Skin epidermis (tissue), 12 donors: ENCODE data around the gene SGCA.

Experiments
- H3K27ac ChIP-seq, 21 experiments: fragments of 200-600 bp; sonication (generic) in 11 of 21; one replicate each; pipeline ENCODE4 v1.5.0; 2020; ENCODE audit warnings: mild to moderate bottlenecking in 3 of 21, inconsistent platforms in 2 of 21, moderate library complexity in 2 of 21
- H3K4me3 ChIP-seq, 7 experiments: fragments of 200-600 bp; sonication (generic) in 2 of 7; one replicate each; pipeline ENCODE4 v1.5.0; 2020; ENCODE audit warnings: inconsistent platforms in 2 of 7, mild to moderate bottlenecking in 2 of 7, moderate library complexity in 1 of 7

Gene SGCA

GRCh38 chr17:50146927-50147665, 18.7 kb upstream of the SGCA start:
- Histone ChIP-seq H3K27ac (peak overlapping the region; percentile 14 to 99 (median 93)), H3K4me3 (peak overlapping the region; percentile 68 to 92 (median 85))

- peak overlapping the region in 20 of 21 experiments; percentile 65 to 99 (median 94) for H3K27ac ChIP-seq
- H3K4me3 ChIP-seq = peak overlapping the region; percentile 68 to 92 (median 85)
These were observed 18.0 kb upstream of the SGCA start for GRCh38 chr17:50147841-50148225.

GRCh38 chr17:50148226-50149090, 17.3 kb upstream of the SGCA start:
- peak overlapping the region; percentile 56 to 99 (median 93) for H3K27ac ChIP-seq

GRCh38 chr17:50149091-50149416, 16.8 kb upstream of the SGCA start:
- peak overlapping the region; percentile 68 to 92 (median 85) for H3K4me3 ChIP-seq
- H3K27ac ChIP-seq = peak overlapping the region; percentile 56 to 99 (median 93)

More at GRCh38 chr17:50148226-50149090, 17.3 kb upstream of the SGCA start:
- peak overlapping the region; percentile 68 to 92 (median 85) for H3K4me3 ChIP-seq

GRCh38 chr17:50149417-50150353, 16.1 kb upstream of the SGCA start:
- H3K27ac ChIP-seq = peak overlapping the region; percentile 56 to 99 (median 93)
- H3K4me3 ChIP-seq = peak overlapping the region; percentile 68 to 92 (median 85)

GRCh38 chr17:50150354-50151040, 15.3 kb upstream of the SGCA start, which contains the start of gene PPP1R9B:
PPP1R9B (minus strand) TSS chr17:50150677; CDS start chr17:50150513, 164 bp downstream.
- H3K27ac ChIP-seq = peak within 1 kb of the TSS; percentile 56 to 99 (median 93)
- peak within 1 kb of the TSS; percentile 68 to 92 (median 85) for H3K4me3 ChIP-seq

GRCh38 chr17:50151041-50151936, 14.5 kb upstream of the SGCA start:
- peak overlapping the region; percentile 68 to 92 (median 85) for H3K4me3 ChIP-seq
- peak overlapping the region; percentile 48 to 99 (median 93) for H3K27ac ChIP-seq

GRCh38 chr17:50151937-50152547, 13.8 kb upstream of the SGCA start:
- H3K27ac ChIP-seq = peak overlapping the region; percentile 48 to 99 (median 93)
- peak overlapping the region; percentile 68 to 92 (median 85) for H3K4me3 ChIP-seq

- Histone ChIP-seq H3K27ac (peak overlapping the region in 19 of 21 experiments; percentile 56 to 99 (median 93)), H3K4me3 (peak overlapping the region in 1 of 7 experiments; percentile 92)
These were observed 13.1 kb upstream of the SGCA start for GRCh38 chr17:50152736-50153135.

- Histone ChIP-seq H3K27ac (peak overlapping the region in 14 of 21 experiments; percentile 17 to 97 (median 53)), H3K4me3 (no peak overlapping the region)
These were observed 11.9 kb upstream of the SGCA start for GRCh38 chr17:50153650-50154575.

GRCh38 chr17:50154604-50155003, 11.2 kb upstream of the SGCA start:
- Histone ChIP-seq H3K27ac (peak overlapping the region in 10 of 21 experiments; percentile 3 to 94 (median 53)), H3K4me3 (no peak overlapping the region)

GRCh38 chr17:50155115-50155819, 10.5 kb upstream of the SGCA start:
- Histone ChIP-seq H3K27ac (peak overlapping the region in 14 of 21 experiments; percentile 0 to 94 (median 48)), H3K4me3 (no peak overlapping the region)

GRCh38 chr17:50157891-50158290, 7.9 kb upstream of the SGCA start:
- Histone ChIP-seq H3K27ac (peak overlapping the region in 1 of 21 experiments; percentile 4), H3K4me3 (no peak overlapping the region)

- H3K27ac ChIP-seq = peak overlapping the region in 15 of 21 experiments; percentile 1 to 74 (median 46)
- peak overlapping the region; percentile 36 to 51 (median 42) for H3K4me3 ChIP-seq
These were observed 4.5 kb upstream of the SGCA start for GRCh38 chr17:50161023-50161910.
